Panc1 (cell line): ENCODE measurements around the gene MAK. TPM values are rescaled to one million over a fixed set of nuclear protein-coding genes. Genes with fewer than 3 reads are reported as not detected.

Experiments used
- ATAC-seq: fragments of 200-7000 bp; cut with Tn5 transposase; 2 replicates; pipeline ENCODE4 v1.9.1; 2020; ENCODE audit warnings: mild to moderate bottlenecking, moderate library complexity
- BruUV-seq: library from RNA; stranded (reverse); fragments of 400-500 nt; replicated peaks from 2 replicates; lab custom pipeline; 2021; lab: Mats Ljungman, UMichigan
- CTCF ChIA-PET: fragments of 300-600 bp; sonication (Branson Sonifier 250); formaldehyde crosslinking; loops from one replicate; lab custom pipeline; 2022; ENCODE audit warnings: antibody characterized with exemption; lab: Charles Lee
- POLR2A ChIA-PET: fragments of 300-600 bp; sonication (Branson Sonifier 250); formaldehyde crosslinking; loops from one replicate; lab custom pipeline; 2022; ENCODE audit warnings: antibody characterized with exemption; lab: Charles Lee
- DNase-seq: peaks from one replicate; pipeline ENCODE4 v3.0.0-alpha.2; 2010; ENCODE audit warnings: low read depth, low spot score
- H3K27ac ChIP-seq: 2 replicates; pipeline ENCODE4 v1.5.1; 2011; ENCODE audit warnings: mild to moderate bottlenecking, low read length, inconsistent platforms
- H3K27me3 ChIP-seq: fragments of 200-500 bp; sonication (Bioruptor generic); 2 replicates; pipeline ENCODE4 v1.6.0; 2014; ENCODE audit warnings: low read length, inconsistent platforms; ENCODE audit not compliant: control insufficient read depth, insufficient read depth
- H3K36me3 ChIP-seq: fragments of 200-500 bp; sonication (Bioruptor generic); 2 replicates; pipeline ENCODE4 v1.5.1; 2014; ENCODE audit warnings: inconsistent platforms, mild to moderate bottlenecking, low read length, moderate library complexity; ENCODE audit not compliant: control insufficient read depth, insufficient read depth
- H3K4me1 ChIP-seq: 2 replicates; pipeline ENCODE4 v1.5.1; 2011; ENCODE audit warnings: inconsistent platforms, mild to moderate bottlenecking, low read length, moderate library complexity; ENCODE audit not compliant: control insufficient read depth, insufficient read depth
- H3K4me3 ChIP-seq, 2 experiments: 2 replicates each; pipeline ENCODE4 v1.5.1; 2011 to 2012; ENCODE audit warnings: low read depth in 2 of 2, low read length in 2 of 2, mild to moderate bottlenecking in 2 of 2, inconsistent platforms in 1 of 2, moderate library complexity in 1 of 2
- H3K9me3 ChIP-seq: fragments of 200-500 bp; sonication (Bioruptor generic); 2 replicates; pipeline ENCODE4 v1.5.1; 2014; ENCODE audit warnings: low read depth, mild to moderate bottlenecking, inconsistent platforms, low read length, moderate library complexity; ENCODE audit not compliant: control insufficient read depth, insufficient read depth
- POLR2AphosphoS5 ChIP-seq: IDR thresholded peaks from 2 replicates; pipeline ENCODE4 v1.6.1; 2012; ENCODE audit warnings: mild to moderate bottlenecking, low read depth, low read length, moderate library complexity
- SIN3A ChIP-seq: IDR thresholded peaks from 2 replicates; pipeline ENCODE4 v1.6.1; 2012; ENCODE audit warnings: low read depth, mild to moderate bottlenecking, low read length, moderate library complexity, borderline replicate concordance; ENCODE audit not compliant: insufficient read depth
- TCF7L2 ChIP-seq: IDR thresholded peaks from 2 replicates; pipeline ENCODE4 v1.6.1; 2011; ENCODE audit warnings: mild to moderate bottlenecking, low read depth, low read length, inconsistent platforms
- in situ Hi-C: cut with HindIII; loops from 2 replicates; pipeline ENCODE4 v1.10.0; 2016; ENCODE audit warnings: low sequenced_read_pairs, low pct_unique_long_range_greater_than_20kb
- intact Hi-C: fragments of 100-400 bp; cut with micrococcal nuclease; formaldehyde crosslinking; loops from one replicate; pipeline ENCODE4 v1.10.0; 2022; ENCODE audit not compliant: unreplicated experiment
- total RNA-seq: library from RNA; stranded (reverse); gene quantifications from one replicate; pipeline ENCODE4 v1.2.1, GENCODE V29; 2021; ENCODE audit not compliant: unreplicated experiment
- TF ChIP-seq, protein P1 (sequence below): fragments of 450-650 bp; IDR thresholded peaks from 2 replicates; pipeline ENCODE4 v1.5.1; 2017; ENCODE audit warnings: mild to moderate bottlenecking
- TF ChIP-seq, protein P2 (sequence below), 2 experiments: IDR thresholded peaks; 2 replicates each; pipeline ENCODE4 v1.6.1; 2011 to 2012; ENCODE audit warnings: low read depth in 2 of 2, control low read depth in 1 of 2, low read length in 1 of 2, mild to moderate bottlenecking in 1 of 2, moderate library complexity in 1 of 2; ENCODE audit not compliant: insufficient read depth in 1 of 2

MAK gene
- total RNA-seq, 1 experiment from 2014 or later, result 0.21 TPM

DNA sequence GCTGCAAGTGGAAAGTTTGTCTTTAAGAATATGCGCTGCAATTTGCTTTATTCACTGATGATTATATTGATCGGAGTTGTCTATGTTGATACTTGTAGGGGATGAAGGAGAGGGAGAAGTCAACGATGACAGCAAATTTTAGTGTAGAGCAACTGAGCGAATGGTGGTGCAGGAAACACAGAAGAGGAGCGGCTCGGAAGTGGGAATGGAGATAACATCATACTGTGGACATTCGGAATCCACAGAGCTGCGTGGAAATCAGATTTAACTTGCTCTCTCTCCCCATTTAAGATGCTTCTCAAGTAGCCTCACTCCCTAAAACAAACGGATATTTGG is 91.5 kb downstream of the MAK start:
- Histone ChIP-seq H3K9me3 (no peaks in the 10 kb centered on the region), H3K27ac (peak overlapping the region; percentile 81), H3K27me3 (no peaks in the 10 kb centered on the region), H3K4me3 (peak overlapping the region; percentile 62 to 99), H3K4me1 (peaks cover 39% of the 10 kb centered on the region), H3K36me3 (peaks cover 5% of the 10 kb centered on the region; the same call in 1 of the 2 replicates)
- in situ Hi-C loops (no loop called here), intact Hi-C loops (no loop called here)
- BruUV-seq, result TSS peak; percentile 93
- TF ChIP-seq, protein P1, sequence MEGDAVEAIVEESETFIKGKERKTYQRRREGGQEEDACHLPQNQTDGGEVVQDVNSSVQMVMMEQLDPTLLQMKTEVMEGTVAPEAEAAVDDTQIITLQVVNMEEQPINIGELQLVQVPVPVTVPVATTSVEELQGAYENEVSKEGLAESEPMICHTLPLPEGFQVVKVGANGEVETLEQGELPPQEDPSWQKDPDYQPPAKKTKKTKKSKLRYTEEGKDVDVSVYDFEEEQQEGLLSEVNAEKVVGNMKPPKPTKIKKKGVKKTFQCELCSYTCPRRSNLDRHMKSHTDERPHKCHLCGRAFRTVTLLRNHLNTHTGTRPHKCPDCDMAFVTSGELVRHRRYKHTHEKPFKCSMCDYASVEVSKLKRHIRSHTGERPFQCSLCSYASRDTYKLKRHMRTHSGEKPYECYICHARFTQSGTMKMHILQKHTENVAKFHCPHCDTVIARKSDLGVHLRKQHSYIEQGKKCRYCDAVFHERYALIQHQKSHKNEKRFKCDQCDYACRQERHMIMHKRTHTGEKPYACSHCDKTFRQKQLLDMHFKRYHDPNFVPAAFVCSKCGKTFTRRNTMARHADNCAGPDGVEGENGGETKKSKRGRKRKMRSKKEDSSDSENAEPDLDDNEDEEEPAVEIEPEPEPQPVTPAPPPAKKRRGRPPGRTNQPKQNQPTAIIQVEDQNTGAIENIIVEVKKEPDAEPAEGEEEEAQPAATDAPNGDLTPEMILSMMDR, result no peak
- TF ChIP-seq POLR2AphosphoS5 (no peak), SIN3A (no peak), TCF7L2 (no peak)
- TF ChIP-seq, protein P2, sequence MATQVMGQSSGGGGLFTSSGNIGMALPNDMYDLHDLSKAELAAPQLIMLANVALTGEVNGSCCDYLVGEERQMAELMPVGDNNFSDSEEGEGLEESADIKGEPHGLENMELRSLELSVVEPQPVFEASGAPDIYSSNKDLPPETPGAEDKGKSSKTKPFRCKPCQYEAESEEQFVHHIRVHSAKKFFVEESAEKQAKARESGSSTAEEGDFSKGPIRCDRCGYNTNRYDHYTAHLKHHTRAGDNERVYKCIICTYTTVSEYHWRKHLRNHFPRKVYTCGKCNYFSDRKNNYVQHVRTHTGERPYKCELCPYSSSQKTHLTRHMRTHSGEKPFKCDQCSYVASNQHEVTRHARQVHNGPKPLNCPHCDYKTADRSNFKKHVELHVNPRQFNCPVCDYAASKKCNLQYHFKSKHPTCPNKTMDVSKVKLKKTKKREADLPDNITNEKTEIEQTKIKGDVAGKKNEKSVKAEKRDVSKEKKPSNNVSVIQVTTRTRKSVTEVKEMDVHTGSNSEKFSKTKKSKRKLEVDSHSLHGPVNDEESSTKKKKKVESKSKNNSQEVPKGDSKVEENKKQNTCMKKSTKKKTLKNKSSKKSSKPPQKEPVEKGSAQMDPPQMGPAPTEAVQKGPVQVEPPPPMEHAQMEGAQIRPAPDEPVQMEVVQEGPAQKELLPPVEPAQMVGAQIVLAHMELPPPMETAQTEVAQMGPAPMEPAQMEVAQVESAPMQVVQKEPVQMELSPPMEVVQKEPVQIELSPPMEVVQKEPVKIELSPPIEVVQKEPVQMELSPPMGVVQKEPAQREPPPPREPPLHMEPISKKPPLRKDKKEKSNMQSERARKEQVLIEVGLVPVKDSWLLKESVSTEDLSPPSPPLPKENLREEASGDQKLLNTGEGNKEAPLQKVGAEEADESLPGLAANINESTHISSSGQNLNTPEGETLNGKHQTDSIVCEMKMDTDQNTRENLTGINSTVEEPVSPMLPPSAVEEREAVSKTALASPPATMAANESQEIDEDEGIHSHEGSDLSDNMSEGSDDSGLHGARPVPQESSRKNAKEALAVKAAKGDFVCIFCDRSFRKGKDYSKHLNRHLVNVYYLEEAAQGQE (IDR thresholded peaks at IDR 0.05; ENCODE audit: insufficient read depth in 1 of 2, low read depth in 2 of 2, low read length in 1 of 2), result no peak
- no peak for DNase-seq
- ChIA-PET POLR2A (no interaction called here), CTCF (no interaction called here)
- ATAC-seq, result no peak; the same call in 1 of the 2 replicates

DNA sequence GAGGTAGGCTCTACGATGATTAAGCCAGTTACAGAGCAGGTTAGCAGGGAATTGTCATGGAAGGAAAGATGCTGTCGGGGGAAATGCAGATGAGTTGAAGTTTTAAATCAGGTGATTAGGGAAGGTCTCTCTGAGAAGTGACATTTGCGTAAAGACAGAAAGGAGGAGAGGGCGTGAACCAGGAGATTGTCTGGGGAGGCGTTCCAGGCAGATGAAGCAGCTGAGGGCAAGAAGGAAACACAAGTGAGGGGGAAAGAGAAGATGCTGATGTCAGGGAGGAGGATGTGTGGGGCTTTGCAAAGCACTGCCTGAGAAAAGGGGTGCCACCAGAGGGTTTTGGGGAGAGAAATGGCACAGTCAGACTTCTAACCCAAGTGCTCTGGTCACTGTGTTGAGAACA is 93.2 kb downstream of the MAK start:
- no TSS peak for BruUV-seq
- Histone ChIP-seq H3K27ac (peak overlapping the region; percentile 15; the same call in 1 of the 2 replicates), H3K9me3 (no peaks in the 10 kb centered on the region), H3K4me3 (no peak overlapping the region), H3K4me1 (peaks cover 30% of the 10 kb centered on the region), H3K27me3 (no peaks in the 10 kb centered on the region), H3K36me3 (peaks cover 5% of the 10 kb centered on the region; the same call in 1 of the 2 replicates)
- ATAC-seq (no peak), DNase-seq (no peak)
- intact Hi-C loops, result no loop called here
- TF ChIP-seq, protein P1, result no peak
- TF ChIP-seq POLR2AphosphoS5 (no peak), TCF7L2 (no peak)
- TF ChIP-seq, protein P2 (IDR thresholded peaks at IDR 0.05; ENCODE audit: insufficient read depth in 1 of 2, low read depth in 2 of 2, low read length in 1 of 2), result no peak
- ChIA-PET POLR2A (no interaction called here), CTCF (no interaction called here)
- in situ Hi-C loops, result no loop called here
